Endothelial cell (in vitro differentiated cells): Measurements from ENCODE around the gene OSCP1. TPM values are rescaled to one million over a fixed set of nuclear protein-coding genes. Genes with fewer than 3 reads are reported as not detected.
"Not testable (repeated sequence)": the region's sequence is repeated elsewhere in the genome, so short reads cannot be mapped to it uniquely, and the experiment has no call there.

Source experiments
- DNase-seq: peaks from one replicate; pipeline ENCODE4 v3.0.0; 2021; ENCODE audit warnings: low spot score
- H3K27ac Mint-ChIP-seq: one replicate; pipeline ENCODE4 v1.8.0; 2021; ENCODE audit warnings: mixed read lengths, inconsistent platforms; ENCODE audit not compliant: unreplicated experiment
- H3K27me3 Mint-ChIP-seq: one replicate; pipeline ENCODE4 v1.8.0; 2021; ENCODE audit warnings: mild to moderate bottlenecking, moderate library complexity, mixed read lengths, inconsistent platforms; ENCODE audit not compliant: unreplicated experiment
- H3K36me3 Mint-ChIP-seq: one replicate; pipeline ENCODE4 v1.8.0; 2021; ENCODE audit warnings: mild to moderate bottlenecking, low read depth, mixed read lengths, inconsistent platforms; ENCODE audit not compliant: unreplicated experiment
- H3K4me1 Mint-ChIP-seq: one replicate; pipeline ENCODE4 v1.8.0; 2021; ENCODE audit warnings: mild to moderate bottlenecking, mixed read lengths, inconsistent platforms; ENCODE audit not compliant: unreplicated experiment
- H3K4me3 Mint-ChIP-seq: one replicate; pipeline ENCODE4 v1.8.0; 2021; ENCODE audit warnings: mild to moderate bottlenecking, mixed read lengths, inconsistent platforms; ENCODE audit not compliant: unreplicated experiment
- H3K9me3 Mint-ChIP-seq: one replicate; pipeline ENCODE4 v1.8.0; 2021; ENCODE audit warnings: mixed read lengths, inconsistent platforms; ENCODE audit not compliant: unreplicated experiment
- CTCF ChIP-seq: fragments of 200-600 bp; sonication (generic); IDR thresholded peaks from one replicate; pipeline ENCODE4 v1.5.0; 2021; ENCODE audit warnings: antibody characterized with exemption; ENCODE audit not compliant: unreplicated experiment
- long read RNA-seq: library from polyadenylated mRNA; unstranded; transcript quantifications from one replicate; pipeline ENCODE4 v2.0.0, GENCODE V29; 2020; ENCODE audit not compliant: unreplicated experiment
- total RNA-seq: library from RNA; stranded (reverse); fragmentation: NEBNext Ultra II Directional; extraction: Animal tissue kit (Norgen Biotek cat#: 25700); gene quantifications from one replicate; pipeline ENCODE4 v1.2.1, GENCODE V29; 2021; ENCODE audit not compliant: unreplicated experiment

The OSCP1 gene
- 5.1 TPM for total RNA-seq
- long read RNA-seq, transcript OSCP1-201 (10 exons, 1,455 nt): major isoform, 5 of 8 reads
- long read RNA-seq, partial matches to known transcripts: 0 of 8 reads
- long read RNA-seq, other reads (novel, unspliced or antisense): 1 of 8 reads

GRCh38 chr1:36450270-36450918, at the start of gene OSCP1:
Gene OSCP1 (minus strand): TSS chr1:36450451. CDS start chr1:36450369, 82 bp downstream.
- H3K36me3 Mint-ChIP-seq: peaks cover 15% of the 10 kb centered on the region
- peak; percentile 93 for DNase-seq
- peak within 1 kb of the TSS; percentile 99 for H3K27ac Mint-ChIP-seq
- H3K27me3 Mint-ChIP-seq: peaks cover 5% of the 10 kb centered on the region
- peak within 1 kb of the TSS; percentile 93 for H3K4me3 Mint-ChIP-seq
- TF ChIP-seq CTCF: no peak
- H3K9me3 Mint-ChIP-seq: no peaks in the 10 kb centered on the region
- peaks cover 28% of the 10 kb centered on the region for H3K4me1 Mint-ChIP-seq

GRCh38 chr1:36497207-36497606, 47.0 kb upstream of the OSCP1 start:
- no peaks in the 10 kb centered on the region for H3K4me1 Mint-ChIP-seq
- H3K27ac Mint-ChIP-seq: peak overlapping the region; percentile 27
- no peak for TF ChIP-seq CTCF
- peaks cover 1% of the 10 kb centered on the region for H3K27me3 Mint-ChIP-seq
- no peak for DNase-seq
- peaks cover 4% of the 10 kb centered on the region for H3K36me3 Mint-ChIP-seq
- H3K9me3 Mint-ChIP-seq: no peaks in the 10 kb centered on the region
- no peak overlapping the region for H3K4me3 Mint-ChIP-seq

- no peak for DNase-seq
- peaks cover 4% of the 10 kb centered on the region for H3K36me3 Mint-ChIP-seq
- peaks cover 1% of the 10 kb centered on the region for H3K27me3 Mint-ChIP-seq
- no peak for TF ChIP-seq CTCF
- H3K4me3 Mint-ChIP-seq: no peak overlapping the region
- no peaks in the 10 kb centered on the region for H3K9me3 Mint-ChIP-seq
- no peak overlapping the region for H3K27ac Mint-ChIP-seq
- H3K4me1 Mint-ChIP-seq: no peaks in the 10 kb centered on the region
These were observed 44.7 kb upstream of the OSCP1 start for GRCh38 chr1:36494971-36495370.

GRCh38 chr1:36493524-36493923, 43.3 kb upstream of the OSCP1 start:
- Mint-ChIP-seq H3K27ac (no peak overlapping the region), H3K4me3 (no peak overlapping the region), H3K9me3 (no peaks in the 10 kb centered on the region), H3K27me3 (peaks cover 1% of the 10 kb centered on the region), H3K36me3 (peaks cover 4% of the 10 kb centered on the region), H3K4me1 (no peaks in the 10 kb centered on the region)
- DNase-seq: no peak
- TF ChIP-seq CTCF: no peak

- Mint-ChIP-seq H3K27me3 (peaks cover 1% of the 10 kb centered on the region), H3K36me3 (peaks cover 4% of the 10 kb centered on the region), H3K4me3 (no peak overlapping the region), H3K27ac (no peak overlapping the region), H3K4me1 (no peaks in the 10 kb centered on the region), H3K9me3 (no peaks in the 10 kb centered on the region)
- no peak for DNase-seq
- TF ChIP-seq CTCF: no peak
These were observed 42.2 kb upstream of the OSCP1 start for GRCh38 chr1:36492491-36492890.

- not testable (repeated sequence) for H3K9me3 Mint-ChIP-seq, DNase-seq, H3K4me3 Mint-ChIP-seq, H3K27me3 Mint-ChIP-seq, H3K27ac Mint-ChIP-seq, H3K36me3 Mint-ChIP-seq, H3K4me1 Mint-ChIP-seq
These were observed 39.2 kb upstream of the OSCP1 start for GRCh38 chr1:36489258-36490051.
